Stomach (tissue), 9 donors: ENCODE data around the gene PHKB. TPM values are rescaled to one million over a fixed set of nuclear protein-coding genes. Genes with fewer than 3 reads are reported as not detected.

Experiments
- DNase-seq, 2 donors: peaks; one replicate each; pipeline versions ENCODE4 v3.0.0 to v3.0.0-alpha.2; 2013 to 2019
- H3K27ac ChIP-seq, 5 donors: fragments of 200-600 bp in 4 of 5; sonication (generic) in 4 of 5; one replicate each; pipeline ENCODE4 v1.5.1; 2013 to 2019; ENCODE audit warnings: mild to moderate bottlenecking in 1 of 5, moderate library complexity in 1 of 5
- H3K27me3 ChIP-seq, 3 donors: fragments of 200-600 bp; sonication (generic); one replicate each; pipeline ENCODE4 v1.5.1; 2017 to 2019; ENCODE audit warnings: mixed run types in 1 of 3
- H3K36me3 ChIP-seq, 4 donors: fragments of 200-600 bp; sonication (generic); 1 replicate in 3 of 4; 2 replicates in 1 of 4; pipeline ENCODE4 v1.5.1; 2016 to 2019
- H3K4me1 ChIP-seq, 4 donors: fragments of 200-600 bp; sonication (generic); one replicate each; pipeline ENCODE4 v1.5.1; 2016 to 2019
- H3K4me3 ChIP-seq, 4 donors: fragments of 200-600 bp; sonication (generic) in 3 of 4; one replicate each; pipeline ENCODE4 v1.5.1; 2016 to 2019; ENCODE audit warnings: mild to moderate bottlenecking in 1 of 4
- H3K9me3 ChIP-seq, 4 donors: fragments of 200-600 bp; sonication (generic); one replicate each; pipeline ENCODE4 v1.5.1; 2016 to 2019
- EP300 ChIP-seq: sonication (generic); formaldehyde crosslinking; IDR thresholded peaks from one replicate; pipeline ENCODE4 v1.6.1; 2017; ENCODE audit warnings: antibody characterized with exemption
- POLR2A ChIP-seq, 4 donors: fragments of 450-650 bp; IDR thresholded peaks; one replicate each; pipeline ENCODE4 v1.6.1; 2016; ENCODE audit warnings: antibody characterized with exemption in 4 of 4, control low read depth in 2 of 4, mild to moderate bottlenecking in 1 of 4, moderate library complexity in 1 of 4
- POLR2AphosphoS5 ChIP-seq, 3 donors: sonication (generic); formaldehyde crosslinking; IDR thresholded peaks; one replicate each; pipeline ENCODE4 v1.6.1; 2016; ENCODE audit warnings: antibody characterized with exemption in 3 of 3
- WGBS, 5 donors: extraction: QIAGEN DNeasy Blood & Tissue Kit in 3 of 5; methylation state at CpG; one replicate each; pipeline versions ENCODE4 v1.1.5 to v1.1.7; 2013 to 2018; 5-methylcytosine and 5-hydroxymethylcytosine counted together
- intact Hi-C: fragments of 100-400 bp; cut with DNase I; formaldehyde crosslinking; loops from one replicate; pipeline ENCODE4 v1.15.1; 2023; ENCODE audit warnings: low total_unique reads
- polyA plus RNA-seq, 3 donors: library from polyadenylated mRNA; stranded (reverse); fragments of 200-250 nt; gene quantifications; one replicate each; pipeline ENCODE4 v1.2.3, GENCODE V29; 2013
- total RNA-seq, 5 donors: library from RNA; depleted of rRNA; stranded (reverse); fragments of >200 nt; gene quantifications; one replicate each; pipeline versions ENCODE4 v1.1.0 to v1.2.3, GENCODE V29; 2014 to 2016
- TF ChIP-seq, protein P1 (sequence below), 7 experiments: fragments of 450-650 bp in 4 of 7; fragments of 200-600 bp in 3 of 7; sonication (generic) in 3 of 7; IDR thresholded peaks; one replicate each; pipeline ENCODE4 v1.5.1; 2016 to 2019; ENCODE audit warnings: antibody characterized with exemption in 7 of 7, control low read depth in 2 of 7, mild to moderate bottlenecking in 1 of 7
- donor health status: healthy with polysubstance abuse.
- donor health status: Bipolar disorder and iron deficiency.
- donor health status: healthy.

Gene PHKB
- total and polyA plus RNA-seq, 8 donors, result 17.5 to 163 (median 51.6) TPM

- Histone ChIP-seq H3K4me1 (no peaks in the 10 kb centered on the region), H3K9me3 (no peaks in the 10 kb centered on the region), H3K36me3 (peaks cover 0 to 15% (median 12%) of the 10 kb centered on the region in 4 donors), H3K27me3 (no peaks in the 10 kb centered on the region), H3K4me3 (no peak overlapping the region), H3K27ac (no peak overlapping the region)
- WGBS, 5 donors, result 88 to 94% (median 90%) methylated on average over 2 of the region's 2 CpGs
- TF ChIP-seq EP300, result no peak
- TF ChIP-seq, protein P1, sequence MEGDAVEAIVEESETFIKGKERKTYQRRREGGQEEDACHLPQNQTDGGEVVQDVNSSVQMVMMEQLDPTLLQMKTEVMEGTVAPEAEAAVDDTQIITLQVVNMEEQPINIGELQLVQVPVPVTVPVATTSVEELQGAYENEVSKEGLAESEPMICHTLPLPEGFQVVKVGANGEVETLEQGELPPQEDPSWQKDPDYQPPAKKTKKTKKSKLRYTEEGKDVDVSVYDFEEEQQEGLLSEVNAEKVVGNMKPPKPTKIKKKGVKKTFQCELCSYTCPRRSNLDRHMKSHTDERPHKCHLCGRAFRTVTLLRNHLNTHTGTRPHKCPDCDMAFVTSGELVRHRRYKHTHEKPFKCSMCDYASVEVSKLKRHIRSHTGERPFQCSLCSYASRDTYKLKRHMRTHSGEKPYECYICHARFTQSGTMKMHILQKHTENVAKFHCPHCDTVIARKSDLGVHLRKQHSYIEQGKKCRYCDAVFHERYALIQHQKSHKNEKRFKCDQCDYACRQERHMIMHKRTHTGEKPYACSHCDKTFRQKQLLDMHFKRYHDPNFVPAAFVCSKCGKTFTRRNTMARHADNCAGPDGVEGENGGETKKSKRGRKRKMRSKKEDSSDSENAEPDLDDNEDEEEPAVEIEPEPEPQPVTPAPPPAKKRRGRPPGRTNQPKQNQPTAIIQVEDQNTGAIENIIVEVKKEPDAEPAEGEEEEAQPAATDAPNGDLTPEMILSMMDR (IDR thresholded peaks at IDR 0.05), result no peak
- no peak for TF ChIP-seq POLR2A (IDR thresholded peaks at IDR 0.05)
- TF ChIP-seq POLR2AphosphoS5 (IDR thresholded peaks at IDR 0.05), result no peak
- no peak for DNase-seq
- intact Hi-C loops, result no loop called here
These were observed 120.0 kb downstream of the PHKB start for GRCh38 chr16:47581114-47581513.

- no peaks in the 10 kb centered on the region for H3K27me3 ChIP-seq
- 84 to 94% (median 90%) methylated on average over 4 of the region's 4 CpGs for WGBS, 5 donors
- no peak overlapping the region for H3K4me3 ChIP-seq
- no peak for DNase-seq
- H3K36me3 ChIP-seq, result peaks cover 0 to 37% (median 27%) of the 10 kb centered on the region in 4 donors
- no peaks in the 10 kb centered on the region for H3K4me1 ChIP-seq
- H3K9me3 ChIP-seq, result no peaks in the 10 kb centered on the region
- intact Hi-C loops, result no loop called here
- H3K27ac ChIP-seq, result no peak overlapping the region
- TF ChIP-seq POLR2A (IDR thresholded peaks at IDR 0.05) (no peak), EP300 (no peak), POLR2AphosphoS5 (IDR thresholded peaks at IDR 0.05) (no peak)
- TF ChIP-seq, protein P1 (IDR thresholded peaks at IDR 0.05), result no peak
These were observed 123.5 kb downstream of the PHKB start for GRCh38 chr16:47584464-47585225.

DNA sequence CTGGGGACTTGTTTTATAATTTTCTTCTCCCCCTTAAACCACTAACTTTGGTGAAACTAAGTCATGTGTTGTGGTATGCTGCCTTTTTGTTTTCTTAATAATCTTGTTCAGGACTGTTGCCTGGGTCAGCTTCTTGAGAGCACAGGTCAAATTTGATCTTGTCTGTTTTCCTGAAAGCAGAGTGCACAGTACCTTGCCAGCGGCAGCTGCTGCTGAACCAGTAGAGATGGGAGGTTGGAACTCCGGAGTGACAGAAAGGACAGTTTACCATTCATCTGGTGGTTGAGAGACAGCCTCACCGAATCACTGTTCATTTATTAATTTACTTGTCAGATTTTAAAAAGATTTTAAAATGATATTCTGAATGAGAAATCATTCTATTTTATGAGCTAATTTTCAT, 125.0 kb downstream of the PHKB start:
- no peaks in the 10 kb centered on the region for H3K4me1 ChIP-seq
- no peak for DNase-seq
- no peak overlapping the region for H3K27ac ChIP-seq
- peaks cover 9 to 46% (median 40%) of the 10 kb centered on the region in 4 donors for H3K36me3 ChIP-seq
- no peak for TF ChIP-seq POLR2A (IDR thresholded peaks at IDR 0.05)
- no peak for TF ChIP-seq POLR2AphosphoS5 (IDR thresholded peaks at IDR 0.05)
- TF ChIP-seq EP300, result no peak
- TF ChIP-seq, protein P1 (IDR thresholded peaks at IDR 0.05), result no peak
- no peak overlapping the region for H3K4me3 ChIP-seq
- H3K9me3 ChIP-seq, result no peaks in the 10 kb centered on the region
- WGBS, 5 donors, result 87 to 98% (median 91%) methylated on average over 3 of the region's 3 CpGs
- H3K27me3 ChIP-seq, result no peaks in the 10 kb centered on the region
- intact Hi-C loops, result no loop called here

GRCh38 chr16:47590472-47590871, 129.3 kb downstream of the PHKB start:
- Histone ChIP-seq H3K36me3 (peaks cover 22 to 68% (median 55%) of the 10 kb centered on the region in 4 donors), H3K27me3 (no peaks in the 10 kb centered on the region), H3K4me3 (no peak overlapping the region), H3K27ac (no peak overlapping the region), H3K9me3 (no peaks in the 10 kb centered on the region), H3K4me1 (no peaks in the 10 kb centered on the region)
- 95 to 99% (median 98%) methylated on average over 2 of the region's 2 CpGs for WGBS, 5 donors
- TF ChIP-seq, protein P1 (IDR thresholded peaks at IDR 0.05), result no peak
- no peak for TF ChIP-seq POLR2AphosphoS5 (IDR thresholded peaks at IDR 0.05)
- no peak for TF ChIP-seq POLR2A (IDR thresholded peaks at IDR 0.05)
- DNase-seq, result no peak
- intact Hi-C loops, result no loop called here
